IMR-90 (cell line): ENCODE results near the gene IRAG1.

Experiments used
- BHLHE40 ChIP-seq: fragments of 150-350 bp; IDR thresholded peaks from 2 replicates; pipeline ENCODE4 v1.6.1; 2016; ENCODE audit warnings: mild to moderate bottlenecking, low read depth, low read length
- POLR2A ChIP-seq: IDR thresholded peaks from 2 replicates; pipeline ENCODE4 v1.6.1; 2012; ENCODE audit warnings: mild to moderate bottlenecking, low read depth, low read length
- RAD21 ChIP-seq: IDR thresholded peaks from 2 replicates; pipeline ENCODE4 v1.6.1; 2012; ENCODE audit warnings: low read length, improper control_type of control experiment
- SMC3 ChIP-seq: fragments of 150-350 bp; IDR thresholded peaks from 2 replicates; pipeline ENCODE4 v1.6.1; 2016; ENCODE audit warnings: low read depth, mild to moderate bottlenecking, antibody characterized with exemption, low read length, moderate library complexity
- TF ChIP-seq, protein P1 (sequence below): conservative IDR thresholded peaks from 2 replicates; pipeline ENCODE4 v1.5.1; 2012; ENCODE audit warnings: mild to moderate bottlenecking, low read depth, low read length, improper control_type of control experiment
- TF ChIP-seq, protein P2 (sequence below): fragments of 150-350 bp; IDR thresholded peaks from 2 replicates; pipeline ENCODE4 v1.6.1; 2016; ENCODE audit warnings: low read depth, mild to moderate bottlenecking, low read length, moderate library complexity, borderline replicate concordance

DNA sequence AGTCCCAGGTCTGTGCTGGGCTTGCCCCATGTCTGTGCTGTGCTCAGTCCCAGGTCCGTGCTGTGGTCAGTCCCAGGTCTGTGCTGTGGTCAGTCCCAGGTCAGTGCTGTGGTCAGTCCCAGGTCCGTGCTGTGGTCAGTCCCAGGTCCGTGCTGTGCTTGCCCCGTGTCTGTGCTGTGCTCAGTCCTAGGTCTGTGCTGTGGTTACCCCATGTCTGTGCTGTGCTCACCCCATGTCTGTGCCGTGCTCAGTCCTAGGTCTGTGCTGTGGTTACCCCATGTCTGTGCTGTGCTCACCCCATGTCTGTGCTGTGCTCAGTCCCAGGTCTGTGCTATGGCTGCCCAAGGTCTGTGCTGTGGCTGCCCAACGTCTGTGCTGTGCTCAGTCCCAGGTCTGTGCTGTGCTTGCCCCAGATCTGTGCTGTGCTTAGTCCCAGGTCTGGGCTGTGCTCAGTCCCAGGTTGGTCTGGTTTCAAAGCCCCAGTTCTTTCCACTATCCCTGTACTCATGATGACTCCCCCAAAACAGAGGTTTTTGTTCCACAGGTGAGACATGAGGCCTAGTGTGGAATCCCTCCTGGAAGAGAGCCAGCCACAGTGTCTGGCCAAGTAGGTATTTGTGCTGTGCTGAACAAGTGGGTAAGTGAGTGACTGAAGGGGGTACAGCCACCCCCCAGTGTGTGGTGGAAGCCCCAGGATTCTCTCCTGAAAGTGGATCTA lies 34.8 kb downstream of the IRAG1 start:
- no peak for TF ChIP-seq BHLHE40
- TF ChIP-seq, protein P1, sequence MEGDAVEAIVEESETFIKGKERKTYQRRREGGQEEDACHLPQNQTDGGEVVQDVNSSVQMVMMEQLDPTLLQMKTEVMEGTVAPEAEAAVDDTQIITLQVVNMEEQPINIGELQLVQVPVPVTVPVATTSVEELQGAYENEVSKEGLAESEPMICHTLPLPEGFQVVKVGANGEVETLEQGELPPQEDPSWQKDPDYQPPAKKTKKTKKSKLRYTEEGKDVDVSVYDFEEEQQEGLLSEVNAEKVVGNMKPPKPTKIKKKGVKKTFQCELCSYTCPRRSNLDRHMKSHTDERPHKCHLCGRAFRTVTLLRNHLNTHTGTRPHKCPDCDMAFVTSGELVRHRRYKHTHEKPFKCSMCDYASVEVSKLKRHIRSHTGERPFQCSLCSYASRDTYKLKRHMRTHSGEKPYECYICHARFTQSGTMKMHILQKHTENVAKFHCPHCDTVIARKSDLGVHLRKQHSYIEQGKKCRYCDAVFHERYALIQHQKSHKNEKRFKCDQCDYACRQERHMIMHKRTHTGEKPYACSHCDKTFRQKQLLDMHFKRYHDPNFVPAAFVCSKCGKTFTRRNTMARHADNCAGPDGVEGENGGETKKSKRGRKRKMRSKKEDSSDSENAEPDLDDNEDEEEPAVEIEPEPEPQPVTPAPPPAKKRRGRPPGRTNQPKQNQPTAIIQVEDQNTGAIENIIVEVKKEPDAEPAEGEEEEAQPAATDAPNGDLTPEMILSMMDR: no peak
- no peak for TF ChIP-seq POLR2A
- no peak for TF ChIP-seq RAD21
- TF ChIP-seq SMC3: no peak
- TF ChIP-seq, protein P2, sequence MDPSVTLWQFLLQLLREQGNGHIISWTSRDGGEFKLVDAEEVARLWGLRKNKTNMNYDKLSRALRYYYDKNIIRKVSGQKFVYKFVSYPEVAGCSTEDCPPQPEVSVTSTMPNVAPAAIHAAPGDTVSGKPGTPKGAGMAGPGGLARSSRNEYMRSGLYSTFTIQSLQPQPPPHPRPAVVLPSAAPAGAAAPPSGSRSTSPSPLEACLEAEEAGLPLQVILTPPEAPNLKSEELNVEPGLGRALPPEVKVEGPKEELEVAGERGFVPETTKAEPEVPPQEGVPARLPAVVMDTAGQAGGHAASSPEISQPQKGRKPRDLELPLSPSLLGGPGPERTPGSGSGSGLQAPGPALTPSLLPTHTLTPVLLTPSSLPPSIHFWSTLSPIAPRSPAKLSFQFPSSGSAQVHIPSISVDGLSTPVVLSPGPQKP: no peak
